ENCODE measurements around the gene SFRP5.

The SFRP5 gene

DNA sequence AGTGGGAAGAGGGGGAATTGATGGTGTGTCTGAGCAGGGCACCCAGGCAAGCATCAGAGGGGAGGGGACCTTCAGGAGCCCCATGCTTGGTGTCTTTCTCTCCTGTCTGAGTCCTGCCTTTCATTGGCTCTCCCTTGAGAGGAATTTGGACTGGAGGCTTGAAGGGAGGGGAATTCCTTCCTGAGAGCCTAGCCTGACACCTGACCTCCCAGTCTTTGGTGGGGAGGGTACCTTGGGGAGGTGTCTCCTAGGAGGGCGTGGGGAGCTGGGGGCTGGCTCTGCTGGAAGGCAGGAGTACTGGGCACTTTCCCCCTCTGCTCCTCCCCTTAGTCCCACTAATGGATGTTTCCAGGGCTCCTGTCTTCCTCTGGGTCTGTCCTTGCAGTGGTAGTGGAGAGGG, 1.3 kb upstream of the SFRP5 start:
- Histone ChIP-seq H3K27ac (ENCODE audit: low read depth, low read length) (no peak overlapping the region), H3K27me3 (ENCODE audit: control insufficient read depth, insufficient read depth, low read length) (peaks cover 60% of the 10 kb centered on the region)

GRCh38 chr10:97771055-97771891, 526 bp downstream of the SFRP5 start:
- peaks cover 64% of the 10 kb centered on the region for H3K27me3 ChIP-seq (ENCODE audit: control insufficient read depth, insufficient read depth, low read length)
- H3K4me1 ChIP-seq (ENCODE audit: control insufficient read depth, insufficient read depth, low read length), result peaks cover 19% of the 10 kb centered on the region
- no peaks in the 10 kb centered on the region for H3K9me3 ChIP-seq (ENCODE audit: control insufficient read depth, insufficient read depth, low read depth, low read length)
- H3K36me3 ChIP-seq (ENCODE audit: control insufficient read depth, insufficient read depth, low read length), result no peaks in the 10 kb centered on the region
- peak overlapping the region; percentile 61 for H3K4me3 ChIP-seq (ENCODE audit: low read depth, low read length)
- H3K27ac ChIP-seq (ENCODE audit: low read depth, low read length), result no peak overlapping the region
- peak overlapping the region; percentile 28 for H3K9ac ChIP-seq (ENCODE audit: low read length)

More for the DNA sequence above, 1.3 kb upstream of the SFRP5 start:
- H3K9ac ChIP-seq (ENCODE audit: low read length), result no peak overlapping the region
- no peak overlapping the region for H3K4me3 ChIP-seq (ENCODE audit: low read depth, low read length)
- no peaks in the 10 kb centered on the region for H3K9me3 ChIP-seq (ENCODE audit: control insufficient read depth, insufficient read depth, low read depth, low read length)
- H3K4me1 ChIP-seq (ENCODE audit: control insufficient read depth, insufficient read depth, low read length), result peaks cover 20% of the 10 kb centered on the region
- H3K36me3 ChIP-seq (ENCODE audit: control insufficient read depth, insufficient read depth, low read length), result no peaks in the 10 kb centered on the region

DNA sequence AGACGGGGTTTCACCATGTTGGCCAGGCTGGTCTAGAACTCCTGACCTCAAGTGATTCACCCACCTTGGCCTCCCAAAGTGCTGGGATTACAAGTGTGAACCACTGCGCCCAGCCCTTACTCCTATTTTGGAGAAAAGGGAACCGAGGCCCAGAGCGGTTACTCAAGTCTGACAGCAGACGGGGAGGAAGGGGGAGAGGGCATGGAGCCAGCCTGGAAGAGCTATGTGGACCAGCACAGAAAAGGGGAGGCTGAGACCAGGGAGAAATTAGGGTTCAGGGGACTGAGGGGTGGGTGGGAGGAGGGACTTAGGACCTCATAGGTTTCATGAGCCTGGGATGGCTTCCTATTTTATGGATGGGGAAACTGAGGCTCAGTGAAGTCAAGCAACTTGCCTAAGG, 1.5 kb downstream of the SFRP5 start:
- H3K9me3 ChIP-seq (ENCODE audit: control insufficient read depth, insufficient read depth, low read depth, low read length), result no peaks in the 10 kb centered on the region
- peaks cover 64% of the 10 kb centered on the region for H3K27me3 ChIP-seq (ENCODE audit: control insufficient read depth, insufficient read depth, low read length)
- no peak overlapping the region for H3K9ac ChIP-seq (ENCODE audit: low read length)
- no peak overlapping the region for H3K27ac ChIP-seq (ENCODE audit: low read depth, low read length)
- peaks cover 19% of the 10 kb centered on the region for H3K4me1 ChIP-seq (ENCODE audit: control insufficient read depth, insufficient read depth, low read length)
- H3K36me3 ChIP-seq (ENCODE audit: control insufficient read depth, insufficient read depth, low read length), result no peaks in the 10 kb centered on the region
- H3K4me3 ChIP-seq (ENCODE audit: low read depth, low read length), result peak overlapping the region; percentile 61

- no peaks in the 10 kb centered on the region for H3K9me3 ChIP-seq (ENCODE audit: control insufficient read depth, insufficient read depth, low read depth, low read length)
- no peak overlapping the region for H3K4me3 ChIP-seq (ENCODE audit: low read depth, low read length)
- peaks cover 25% of the 10 kb centered on the region for H3K4me1 ChIP-seq (ENCODE audit: control insufficient read depth, insufficient read depth, low read length)
- peaks cover 59% of the 10 kb centered on the region for H3K27me3 ChIP-seq (ENCODE audit: control insufficient read depth, insufficient read depth, low read length)
- H3K9ac ChIP-seq (ENCODE audit: low read length), result no peak overlapping the region
- H3K36me3 ChIP-seq (ENCODE audit: control insufficient read depth, insufficient read depth, low read length), result no peaks in the 10 kb centered on the region
- H3K27ac ChIP-seq (ENCODE audit: low read depth, low read length), result no peak overlapping the region
Observed at GRCh38 chr10:97768322-97769315, 3.2 kb downstream of the SFRP5 start.

DNA sequence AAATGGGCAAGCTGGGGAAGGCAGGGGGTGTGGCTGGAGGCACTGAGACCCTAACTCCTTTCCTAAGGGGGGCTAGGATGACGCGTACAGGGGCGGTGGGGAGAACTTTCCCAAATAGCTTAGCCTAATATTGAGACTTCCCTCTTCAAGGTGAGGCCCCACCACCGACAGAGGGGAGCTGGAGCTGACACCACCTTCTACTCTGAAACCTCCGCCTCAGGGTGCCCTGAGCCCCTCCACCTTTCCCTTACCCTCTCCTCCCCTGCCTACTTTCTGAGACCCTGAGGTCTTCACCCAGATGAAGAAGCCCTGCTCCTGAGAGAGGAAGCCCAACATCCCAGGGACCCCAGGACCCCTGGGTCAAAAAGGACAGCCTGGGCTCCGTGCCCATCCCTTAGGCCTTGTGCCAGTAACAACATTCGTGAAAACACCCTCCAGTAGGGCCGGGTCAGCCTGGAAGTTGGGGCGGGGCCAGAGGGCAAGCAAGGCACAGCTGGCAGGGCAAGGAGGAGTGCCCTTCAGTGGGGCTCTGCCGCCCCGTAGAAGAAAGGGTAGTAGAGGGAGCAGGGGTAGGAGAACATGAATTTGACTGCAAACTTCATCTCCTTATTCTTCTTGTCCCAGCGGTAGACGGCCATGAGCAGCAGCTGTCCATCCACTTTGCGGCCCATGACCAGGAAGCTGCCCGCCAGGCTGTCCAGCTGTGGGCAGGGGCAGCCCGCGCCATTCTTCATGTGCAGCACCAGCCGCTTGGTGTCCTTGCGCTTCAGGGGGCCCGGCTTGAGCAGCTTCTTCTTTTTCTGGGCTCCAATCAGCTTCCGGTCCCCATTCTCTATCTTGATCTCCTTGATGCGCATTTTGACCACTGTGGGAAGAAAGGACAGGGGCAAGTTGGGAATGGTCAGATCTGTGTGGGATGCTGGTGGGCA, 4.5 kb downstream of the SFRP5 start:
- H3K9me3 ChIP-seq (ENCODE audit: control insufficient read depth, insufficient read depth, low read depth, low read length), result no peaks in the 10 kb centered on the region
- H3K4me1 ChIP-seq (ENCODE audit: control insufficient read depth, insufficient read depth, low read length), result peaks cover 25% of the 10 kb centered on the region; the same call in 1 of the 2 replicates
- H3K36me3 ChIP-seq (ENCODE audit: control insufficient read depth, insufficient read depth, low read length), result 0 out of 2 replicates have a peak, but pooled peaks cover 3% of the 10 kb centered on the region
- H3K27ac ChIP-seq (ENCODE audit: low read depth, low read length), result no peak overlapping the region
- H3K4me3 ChIP-seq (ENCODE audit: low read depth, low read length), result no peak overlapping the region
- no peak overlapping the region for H3K9ac ChIP-seq (ENCODE audit: low read length)
- peaks cover 46% of the 10 kb centered on the region for H3K27me3 ChIP-seq (ENCODE audit: control insufficient read depth, insufficient read depth, low read length)

DNA sequence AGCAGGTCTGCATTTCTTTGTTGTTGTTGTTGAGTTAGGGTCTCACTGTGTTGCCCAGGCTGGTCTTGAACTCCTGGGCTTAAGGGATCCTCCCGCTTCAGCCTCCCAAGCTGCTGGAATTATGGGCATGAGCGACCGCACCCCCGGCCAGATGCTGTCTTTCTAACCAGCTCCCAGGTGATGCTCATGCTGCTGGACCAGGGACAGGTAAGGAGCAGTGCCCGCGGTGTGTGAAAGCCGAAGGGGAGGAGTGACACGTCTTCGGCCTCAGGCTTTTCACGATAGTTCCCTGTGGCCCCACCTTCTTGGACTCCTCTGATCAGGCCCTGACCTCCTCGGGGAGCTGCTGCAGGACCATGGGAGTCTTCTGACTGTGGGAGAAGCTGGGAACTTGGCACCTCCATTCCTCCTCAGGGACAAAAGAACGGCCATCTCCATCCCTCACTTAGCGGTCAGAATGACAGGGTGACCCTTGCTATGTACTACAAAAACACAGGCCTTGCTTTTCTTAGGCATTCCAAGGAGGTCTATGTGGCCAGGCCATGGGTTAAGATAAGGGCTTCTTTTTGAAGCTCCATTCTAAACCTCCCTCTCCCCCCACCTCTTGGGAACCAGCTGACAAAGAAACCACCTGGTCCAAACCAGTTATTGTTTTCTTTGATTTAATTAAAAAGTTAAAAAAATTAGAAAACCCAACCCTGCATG, 5.5 kb downstream of the SFRP5 start:
- 0 out of 2 replicates have a peak, but pooled peaks cover 4% of the 10 kb centered on the region for H3K36me3 ChIP-seq (ENCODE audit: control insufficient read depth, insufficient read depth, low read length)
- peaks cover 24% of the 10 kb centered on the region; the same call in 1 of the 2 replicates for H3K4me1 ChIP-seq (ENCODE audit: control insufficient read depth, insufficient read depth, low read length)
- H3K9me3 ChIP-seq (ENCODE audit: control insufficient read depth, insufficient read depth, low read depth, low read length), result no peaks in the 10 kb centered on the region
- H3K9ac ChIP-seq (ENCODE audit: low read length), result no peak overlapping the region
- no peak overlapping the region for H3K27ac ChIP-seq (ENCODE audit: low read depth, low read length)
- peaks cover 36% of the 10 kb centered on the region for H3K27me3 ChIP-seq (ENCODE audit: control insufficient read depth, insufficient read depth, low read length)
- H3K4me3 ChIP-seq (ENCODE audit: low read depth, low read length), result no peak overlapping the region

DNA sequence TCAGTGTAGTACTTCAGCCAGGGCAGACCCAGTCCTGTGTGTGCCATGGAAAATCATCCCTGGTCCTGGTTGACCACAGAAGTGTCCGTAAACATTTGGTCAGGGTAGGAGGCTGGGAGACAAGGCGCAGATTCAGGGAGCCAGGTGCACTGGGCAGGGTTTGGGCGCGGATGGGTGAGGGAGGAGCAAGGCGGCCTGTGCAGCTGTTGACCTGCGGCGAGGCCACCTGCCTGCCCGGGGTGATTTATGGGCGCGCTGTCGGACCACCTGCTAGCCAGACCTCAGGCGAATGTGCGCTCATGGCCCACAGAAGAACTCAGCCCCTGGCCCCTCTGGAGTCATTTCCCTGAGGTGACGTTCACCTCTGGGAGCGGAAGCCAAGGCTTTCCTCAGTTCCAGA, 6.6 kb downstream of the SFRP5 start:
- Histone ChIP-seq H3K36me3 (ENCODE audit: control insufficient read depth, insufficient read depth, low read length) (peaks cover 8% of the 10 kb centered on the region; the same call in 1 of the 2 replicates), H3K4me3 (ENCODE audit: low read depth, low read length) (no peak overlapping the region), H3K27me3 (ENCODE audit: control insufficient read depth, insufficient read depth, low read length) (peaks cover 26% of the 10 kb centered on the region), H3K9me3 (ENCODE audit: control insufficient read depth, insufficient read depth, low read depth, low read length) (no peaks in the 10 kb centered on the region), H3K4me1 (ENCODE audit: control insufficient read depth, insufficient read depth, low read length) (peaks cover 19% of the 10 kb centered on the region; the same call in 1 of the 2 replicates), H3K27ac (ENCODE audit: low read depth, low read length) (no peak overlapping the region), H3K9ac (ENCODE audit: low read length) (no peak overlapping the region)

DNA sequence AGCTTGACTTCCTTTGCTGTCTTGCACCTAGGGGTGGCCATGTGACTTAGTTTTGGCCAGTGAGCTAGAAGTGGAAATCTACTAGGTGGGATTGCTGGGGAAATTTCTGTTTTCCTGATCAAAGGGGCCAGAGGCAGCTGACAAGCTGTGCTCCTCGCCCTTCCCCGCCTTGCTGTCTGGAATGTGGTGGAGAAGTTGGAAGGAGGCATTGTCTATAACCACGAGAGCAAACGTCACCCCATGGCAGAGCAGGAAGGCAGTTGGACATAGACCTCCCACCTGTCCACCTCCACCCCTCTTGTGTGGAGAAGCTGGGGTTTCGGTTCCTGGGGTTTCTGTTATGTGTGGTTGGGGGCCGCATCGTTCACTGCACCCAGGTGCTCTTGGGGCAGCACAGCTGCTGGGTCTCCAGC, 7.3 kb downstream of the SFRP5 start:
- no peak overlapping the region for H3K27ac ChIP-seq (ENCODE audit: low read depth, low read length)

GRCh38 chr10:97763947-97764346, 7.9 kb downstream of the SFRP5 start:
- no peak overlapping the region for H3K4me3 ChIP-seq (ENCODE audit: low read depth, low read length)
- H3K9ac ChIP-seq (ENCODE audit: low read length), result no peak overlapping the region
- H3K27ac ChIP-seq (ENCODE audit: low read depth, low read length), result no peak overlapping the region
- no peaks in the 10 kb centered on the region for H3K9me3 ChIP-seq (ENCODE audit: control insufficient read depth, insufficient read depth, low read depth, low read length)
- peaks cover 19% of the 10 kb centered on the region; the same call in 1 of the 2 replicates for H3K4me1 ChIP-seq (ENCODE audit: control insufficient read depth, insufficient read depth, low read length)
- H3K27me3 ChIP-seq (ENCODE audit: control insufficient read depth, insufficient read depth, low read length), result peaks cover 13% of the 10 kb centered on the region
- H3K36me3 ChIP-seq (ENCODE audit: control insufficient read depth, insufficient read depth, low read length), result peaks cover 14% of the 10 kb centered on the region

More for the DNA sequence above, 7.3 kb downstream of the SFRP5 start:
- peaks cover 19% of the 10 kb centered on the region; the same call in 1 of the 2 replicates for H3K4me1 ChIP-seq (ENCODE audit: control insufficient read depth, insufficient read depth, low read length)
- peaks cover 14% of the 10 kb centered on the region for H3K36me3 ChIP-seq (ENCODE audit: control insufficient read depth, insufficient read depth, low read length)
- H3K27me3 ChIP-seq (ENCODE audit: control insufficient read depth, insufficient read depth, low read length), result peaks cover 19% of the 10 kb centered on the region
- H3K4me3 ChIP-seq (ENCODE audit: low read depth, low read length), result no peak overlapping the region
- peak overlapping the region; percentile 34 for H3K9ac ChIP-seq (ENCODE audit: low read length)
- H3K9me3 ChIP-seq (ENCODE audit: control insufficient read depth, insufficient read depth, low read depth, low read length), result no peaks in the 10 kb centered on the region
